NCI-H146 treated with DMSO at 0.1 percent for 48 hours (cell line): ENCODE results near the gene PLCL2.

Source experiments
- DNase-seq: peaks from one replicate; lab custom pipeline; 2025; ENCODE audit not compliant: unreplicated experiment; lab: John Stamatoyannopoulos, UW

The PLCL2 gene

DNA sequence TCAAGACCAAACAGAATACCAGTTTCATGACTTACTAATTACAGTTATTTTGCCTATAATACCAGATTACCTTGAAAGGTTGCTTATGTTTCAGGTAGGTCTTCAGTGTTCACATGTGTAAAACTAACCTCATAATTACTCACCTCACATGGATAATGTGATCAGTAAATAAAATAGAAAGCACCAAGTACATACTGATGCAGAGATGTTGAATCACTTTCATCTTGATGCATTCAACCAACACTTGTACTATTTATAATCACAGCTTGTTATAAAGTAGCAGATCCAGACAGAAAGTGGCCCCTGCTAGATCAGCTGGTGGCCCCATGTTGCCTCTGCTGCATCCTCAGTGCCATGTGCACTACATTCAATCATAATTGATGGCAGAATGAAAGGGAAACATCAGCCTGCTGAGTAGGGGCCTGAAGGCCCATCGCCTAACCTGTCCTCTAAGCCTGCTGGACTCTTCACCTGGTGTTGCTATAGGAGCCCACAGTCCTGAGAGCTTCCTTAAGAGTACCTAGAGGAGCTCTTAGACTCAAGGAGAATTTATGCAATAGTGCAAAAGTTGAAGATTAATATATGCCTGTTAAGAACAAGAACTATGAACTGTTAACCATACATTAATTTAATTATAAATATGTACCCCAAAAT lies 154.3 kb downstream of the PLCL2 start:
- DNase-seq, result no peak

DNA sequence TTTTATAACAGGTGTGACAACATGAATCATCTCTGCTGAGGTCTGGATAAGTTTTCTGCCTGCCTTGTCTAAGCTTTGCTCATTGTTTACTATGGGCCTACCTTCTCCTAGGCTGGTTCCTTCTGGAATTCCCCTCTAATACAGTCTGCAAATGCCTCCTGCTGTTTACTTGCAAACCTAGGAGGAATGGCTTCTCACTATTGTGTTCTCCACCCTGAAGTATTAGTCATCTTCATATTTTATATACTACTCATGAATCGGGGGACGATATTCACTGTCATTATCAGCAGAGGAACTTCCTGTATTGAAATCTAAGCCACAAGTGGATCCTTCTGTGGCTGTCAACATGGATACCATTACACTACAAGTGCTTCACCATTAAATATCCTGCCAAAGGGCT lies 154.8 kb downstream of the PLCL2 start:
- no peak for DNase-seq

DNA sequence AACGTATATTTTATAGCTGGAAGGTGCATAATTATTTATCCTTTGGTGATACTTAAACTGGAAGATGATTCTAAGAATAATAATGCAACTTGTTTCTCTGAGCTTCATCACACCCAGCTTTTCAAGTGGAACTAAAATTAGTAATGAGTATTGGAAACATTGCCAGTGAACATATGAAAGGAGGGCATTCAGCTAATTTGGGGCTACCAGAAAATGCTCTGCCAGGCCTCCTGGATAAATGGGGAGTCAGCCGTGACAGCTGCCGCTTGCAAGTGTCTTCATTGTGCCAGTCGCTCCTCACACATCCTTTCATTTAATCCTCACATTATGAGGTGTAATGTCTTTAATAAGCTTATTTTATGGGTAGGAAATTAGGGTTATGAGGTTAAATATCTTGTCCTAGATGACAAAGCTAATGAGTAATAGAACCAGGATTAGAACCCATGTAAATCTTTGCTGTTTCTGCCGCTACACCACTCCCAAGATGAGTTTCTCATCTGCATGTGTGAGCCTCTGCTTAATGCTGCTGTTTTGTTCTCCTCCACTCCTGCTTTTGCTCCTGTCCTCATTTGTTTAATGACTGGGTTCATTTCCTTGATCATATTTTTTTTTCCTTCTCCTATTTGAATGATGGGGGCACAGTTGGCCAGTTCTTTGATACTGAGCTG lies 155.7 kb downstream of the PLCL2 start:
- no peak for DNase-seq

GRCh38 chr3:17040990-17041377 lies 156.2 kb downstream of the PLCL2 start:
- no peak for DNase-seq

GRCh38 chr3:17044855-17045254 lies 160.1 kb downstream of the PLCL2 start:
- no peak for DNase-seq

DNA sequence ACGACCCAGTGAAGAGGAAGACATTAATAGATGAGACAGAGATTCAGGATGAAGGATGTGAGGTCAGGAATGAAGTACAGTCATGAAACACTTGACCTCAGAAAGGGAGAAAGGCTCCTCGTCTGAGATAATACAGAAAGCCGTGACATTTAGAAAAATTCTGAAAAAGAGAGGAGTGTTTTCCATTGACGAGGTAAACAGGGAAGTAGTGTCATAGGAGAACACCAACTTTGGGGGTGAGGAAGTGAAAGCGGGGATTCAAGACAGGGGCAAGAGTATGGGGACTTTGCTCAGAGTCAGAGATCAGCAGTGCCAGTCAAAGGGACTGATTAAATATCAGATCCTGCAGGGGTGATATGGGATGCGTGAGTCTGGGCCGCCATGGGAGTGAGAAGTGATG lies 160.9 kb downstream of the PLCL2 start:
- no peak for DNase-seq

- DNase-seq, result no peak
Observed at GRCh38 chr3:17046623-17047022, 161.9 kb downstream of the PLCL2 start.

DNA sequence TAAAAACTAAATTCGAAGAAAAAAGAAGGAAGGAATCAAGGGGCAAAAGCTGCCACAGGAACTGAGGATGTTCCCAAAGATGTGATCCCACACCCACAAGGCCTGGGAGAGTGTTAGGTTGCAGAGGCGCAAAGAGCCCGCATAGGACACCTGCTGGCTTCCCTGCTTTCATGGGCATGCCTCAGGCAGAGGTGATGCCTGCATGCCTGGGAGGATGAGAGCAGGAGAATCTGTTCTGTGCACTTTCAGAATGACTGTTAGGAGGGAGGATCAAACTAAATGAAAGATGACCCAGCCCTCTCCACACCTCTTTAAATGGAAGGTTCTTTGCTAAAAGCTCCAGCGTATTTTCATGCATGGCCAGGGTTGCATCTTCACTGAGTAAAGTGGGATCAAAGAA lies 162.4 kb downstream of the PLCL2 start:
- no peak for DNase-seq

GRCh38 chr3:17047894-17048293 lies 163.1 kb downstream of the PLCL2 start:
- DNase-seq, result no peak

DNA sequence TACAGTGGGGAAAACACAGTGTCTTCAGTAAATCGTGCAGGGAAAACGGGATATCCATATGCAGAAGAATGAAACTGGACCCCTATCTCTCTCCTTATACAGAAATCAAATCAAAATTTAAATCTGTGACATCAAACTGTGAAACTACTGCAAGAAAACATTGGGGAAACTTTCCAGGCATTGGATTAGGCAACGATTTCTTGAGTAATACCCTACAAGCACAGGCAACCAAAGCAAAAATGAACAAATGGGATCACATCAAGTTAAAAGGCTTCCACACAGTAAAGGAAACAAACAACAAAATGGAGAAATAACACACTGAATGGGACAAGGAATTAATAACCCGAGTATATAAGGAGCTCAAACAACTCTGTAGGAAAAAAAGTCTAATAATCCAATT lies 165.3 kb downstream of the PLCL2 start:
- DNase-seq, result no peak

DNA sequence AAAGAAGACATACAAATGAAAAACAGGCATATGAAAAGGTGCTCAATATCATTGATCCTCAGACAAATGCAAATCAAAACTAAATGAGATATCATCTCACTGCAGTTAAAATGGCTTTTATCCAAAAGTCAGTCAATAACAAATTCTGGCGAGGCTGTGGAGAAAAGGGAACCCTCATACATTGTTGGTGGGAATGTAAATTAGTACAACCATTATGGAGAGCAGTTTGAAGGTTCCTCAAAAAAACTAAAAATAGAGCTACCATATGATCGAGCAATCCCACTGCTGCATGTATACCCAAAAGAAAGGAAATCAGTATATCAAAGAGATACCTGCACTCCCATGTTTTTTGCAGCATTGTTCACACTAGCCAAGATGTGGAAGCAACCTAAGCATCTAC lies 165.8 kb downstream of the PLCL2 start:
- DNase-seq, result no peak

GRCh38 chr3:17052363-17052762 lies 167.6 kb downstream of the PLCL2 start:
- no peak for DNase-seq

DNA sequence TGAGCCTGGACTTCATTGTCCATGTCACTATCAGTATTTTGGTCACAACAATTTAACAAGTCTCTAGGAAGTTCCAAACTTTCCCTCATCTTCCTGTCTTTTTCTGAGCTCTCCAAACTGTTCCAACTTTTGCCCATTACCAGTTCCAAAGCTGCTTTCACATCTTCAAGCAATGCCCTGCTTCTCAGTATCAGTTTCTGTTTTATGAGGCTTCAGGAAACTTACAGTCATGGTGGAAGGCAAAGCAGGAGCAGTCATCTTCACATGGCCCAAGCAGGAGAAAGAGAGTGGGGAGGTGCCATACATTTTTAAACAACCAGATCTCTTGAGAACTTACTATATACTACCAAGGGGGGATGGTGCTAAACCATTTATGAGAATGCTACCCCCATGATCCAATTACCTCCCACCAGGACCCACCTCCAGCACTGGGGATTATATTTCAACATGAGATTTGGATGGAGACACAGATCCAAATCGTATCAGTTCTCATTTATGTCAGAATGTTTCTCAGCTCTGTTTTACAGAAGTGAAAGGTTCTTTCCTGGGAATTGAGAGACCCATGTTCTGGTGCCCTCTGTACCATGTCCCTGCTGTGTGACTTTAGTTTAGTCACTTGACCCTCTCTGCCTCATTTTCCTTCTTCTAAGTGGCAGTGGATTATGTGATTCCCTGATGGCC lies 169.7 kb downstream of the PLCL2 start:
- no peak for DNase-seq

DNA sequence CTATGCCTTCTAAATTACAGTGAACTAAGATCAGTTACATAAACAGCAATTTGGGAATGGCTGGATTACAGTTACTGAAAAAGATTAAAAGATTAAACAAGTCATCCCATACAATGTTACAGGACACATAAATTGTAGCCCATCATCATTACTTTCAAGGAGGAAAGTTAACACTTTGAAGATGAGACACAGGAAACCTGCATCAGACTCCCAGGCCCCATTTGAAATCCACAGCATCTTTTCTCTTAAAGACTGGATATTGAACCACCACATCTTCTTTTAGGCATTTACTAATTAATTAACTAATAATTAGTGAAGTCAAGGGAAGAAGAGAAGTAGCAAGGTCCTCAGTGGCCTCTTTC lies 170.2 kb downstream of the PLCL2 start:
- DNase-seq, result no peak

GRCh38 chr3:17055374-17056276 lies 170.9 kb downstream of the PLCL2 start:
- DNase-seq, result no peak

- no peak for DNase-seq
Observed at GRCh38 chr3:17057321-17057720, 172.6 kb downstream of the PLCL2 start.

GRCh38 chr3:17059989-17060550 lies 175.3 kb downstream of the PLCL2 start:
- DNase-seq, result no peak

DNA sequence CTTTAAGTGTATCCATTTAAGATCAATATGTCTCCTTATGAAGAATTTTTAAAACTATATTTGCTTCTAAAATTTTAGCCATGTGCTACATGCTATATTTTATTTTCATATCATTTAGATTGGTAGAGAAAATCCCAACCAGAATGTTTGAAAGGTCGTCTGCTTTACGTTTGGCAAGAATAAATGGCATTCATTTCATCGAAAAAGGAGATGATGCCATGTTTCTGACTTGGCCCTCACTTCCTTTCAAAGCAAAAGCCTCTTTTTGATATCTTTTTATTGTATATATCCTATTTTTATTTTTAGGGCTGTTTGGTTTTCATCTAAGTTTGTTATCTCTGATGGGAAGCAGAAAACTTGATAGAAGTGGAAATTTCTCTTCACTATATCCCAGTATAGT lies 176.2 kb downstream of the PLCL2 start:
- no peak for DNase-seq

DNA sequence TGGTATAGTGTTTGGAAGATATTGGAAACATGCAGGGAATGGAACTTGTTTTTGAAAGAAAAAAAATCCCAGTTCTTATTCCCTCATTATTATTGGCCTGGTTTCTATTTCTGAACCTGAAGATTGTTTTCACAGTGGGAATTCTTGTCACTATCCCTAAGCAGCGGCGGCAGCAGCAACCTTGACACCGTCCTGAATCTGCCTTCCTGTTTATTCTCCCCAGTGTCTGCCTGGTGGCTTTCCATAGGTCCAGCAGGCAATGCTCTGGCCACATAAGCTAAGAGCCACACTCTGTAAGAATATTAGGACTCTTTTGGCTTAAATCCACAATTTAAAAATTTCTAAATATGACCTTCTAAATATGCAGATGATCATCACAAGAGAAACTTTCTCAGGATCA lies 178.0 kb downstream of the PLCL2 start:
- DNase-seq, result no peak

DNA sequence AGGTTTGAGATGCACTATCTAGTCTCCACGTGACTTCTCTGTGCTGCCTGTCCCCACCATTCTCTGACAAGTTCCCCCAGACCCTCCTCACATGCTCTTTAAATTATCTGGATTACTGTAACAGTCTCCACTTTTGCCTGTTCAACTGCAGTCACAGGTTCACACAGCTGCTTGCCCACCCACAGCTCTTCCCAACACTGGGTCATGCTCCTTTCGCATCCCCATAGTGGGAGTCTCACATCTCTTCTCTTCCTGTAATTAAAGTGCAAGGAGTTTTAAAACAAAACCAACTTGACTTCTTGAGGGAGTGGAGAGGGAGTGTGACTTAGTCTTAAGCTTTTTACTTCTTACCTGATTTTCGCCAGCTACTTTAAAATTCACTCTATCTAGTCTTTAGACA lies 178.8 kb downstream of the PLCL2 start:
- no peak for DNase-seq

GRCh38 chr3:17065315-17065714 lies 180.6 kb downstream of the PLCL2 start:
- no peak for DNase-seq
